H7 (cell line): ENCODE results near the gene NUP214. TPM values are rescaled to one million over a fixed set of nuclear protein-coding genes. Genes with fewer than 3 reads are reported as not detected.

Experiments
- DNase-seq: peaks from one replicate; pipeline ENCODE4 v3.0.0; 2012
- H3K27me3 ChIP-seq: 2 replicates; pipeline ENCODE4 v1.6.0; 2011; ENCODE audit warnings: mild to moderate bottlenecking, low read length; ENCODE audit not compliant: control insufficient read depth, insufficient read depth
- H3K36me3 ChIP-seq: replicated peaks from 2 replicates; pipeline ENCODE4 v1.5.1; 2011; ENCODE audit warnings: low read length; ENCODE audit not compliant: control insufficient read depth, insufficient read depth
- H3K4me3 ChIP-seq: 2 replicates; pipeline ENCODE4 v1.5.1; 2011; ENCODE audit warnings: low read depth, mild to moderate bottlenecking, control low read depth, low read length, moderate library complexity; ENCODE audit not compliant: insufficient read depth
- total RNA-seq: library from RNA; depleted of rRNA; stranded (reverse); fragments of >200 nt; shearing (Covaris generic); gene quantifications from 2 replicates; pipeline ENCODE4 v1.2.3, GENCODE V29; 2014

The NUP214 gene
- total RNA-seq, 1 experiment from 2014 or later = 26.5 TPM

DNA sequence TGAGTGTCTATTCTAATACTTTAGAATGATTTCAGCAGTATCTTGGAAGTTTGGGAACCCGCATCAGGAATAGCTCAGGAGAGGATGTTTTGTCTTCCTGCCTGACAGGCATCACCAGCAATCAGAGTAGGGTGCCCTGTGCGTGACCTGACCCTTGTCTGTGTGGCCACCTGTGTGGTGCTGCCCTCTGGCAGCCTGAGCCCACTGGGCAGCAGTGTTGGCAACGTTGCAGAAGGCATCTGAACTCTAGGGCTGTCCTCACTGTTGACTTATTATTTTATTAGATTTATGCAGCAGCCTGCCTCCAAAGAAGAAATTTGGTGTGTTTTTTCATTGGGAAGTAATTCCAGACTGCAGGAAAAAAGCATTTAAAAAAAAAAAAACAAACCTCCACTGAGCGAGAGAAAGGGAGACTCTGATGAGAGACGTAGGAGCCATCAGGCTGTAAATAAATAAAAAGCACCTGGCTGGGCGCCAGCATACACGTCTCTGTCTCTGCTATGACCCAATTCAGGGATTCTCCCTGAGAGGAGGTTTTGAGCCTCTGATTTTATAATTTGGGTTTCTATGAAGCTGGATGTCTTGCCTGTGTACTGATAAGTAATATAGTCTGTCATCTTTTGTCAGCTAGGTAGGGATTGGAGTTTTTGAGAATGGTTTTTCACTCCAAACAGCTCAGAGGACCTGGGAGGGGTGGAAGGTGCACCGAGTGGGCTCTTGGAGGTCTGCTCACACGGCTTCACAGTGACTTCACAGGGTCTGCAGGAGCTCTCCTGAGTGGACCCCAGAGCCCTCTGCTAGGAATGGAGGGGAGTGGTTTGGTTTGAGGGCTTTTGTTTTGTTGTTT lies 101.9 kb downstream of the NUP214 start:
- no peak overlapping the region for H3K4me3 ChIP-seq
- H3K27me3 ChIP-seq = no peaks in the 10 kb centered on the region
- H3K36me3 ChIP-seq = peaks cover 6% of the 10 kb centered on the region
- peak; percentile 44 for DNase-seq

GRCh38 chr9:131227959-131228460 lies 102.6 kb downstream of the NUP214 start:
- DNase-seq = peak; percentile 54
- Histone ChIP-seq H3K27me3 (no peaks in the 10 kb centered on the region), H3K36me3 (peaks cover 6% of the 10 kb centered on the region), H3K4me3 (no peak overlapping the region)

GRCh38 chr9:131228988-131229387 lies 103.6 kb downstream of the NUP214 start:
- Histone ChIP-seq H3K36me3 (peaks cover 13% of the 10 kb centered on the region), H3K27me3 (no peaks in the 10 kb centered on the region), H3K4me3 (no peak overlapping the region)
- DNase-seq = no peak

- no peaks in the 10 kb centered on the region for H3K27me3 ChIP-seq
- H3K4me3 ChIP-seq = no peak overlapping the region
- DNase-seq = no peak
- peaks cover 13% of the 10 kb centered on the region for H3K36me3 ChIP-seq
Observed at GRCh38 chr9:131233556-131233955, 108.2 kb downstream of the NUP214 start.

DNA sequence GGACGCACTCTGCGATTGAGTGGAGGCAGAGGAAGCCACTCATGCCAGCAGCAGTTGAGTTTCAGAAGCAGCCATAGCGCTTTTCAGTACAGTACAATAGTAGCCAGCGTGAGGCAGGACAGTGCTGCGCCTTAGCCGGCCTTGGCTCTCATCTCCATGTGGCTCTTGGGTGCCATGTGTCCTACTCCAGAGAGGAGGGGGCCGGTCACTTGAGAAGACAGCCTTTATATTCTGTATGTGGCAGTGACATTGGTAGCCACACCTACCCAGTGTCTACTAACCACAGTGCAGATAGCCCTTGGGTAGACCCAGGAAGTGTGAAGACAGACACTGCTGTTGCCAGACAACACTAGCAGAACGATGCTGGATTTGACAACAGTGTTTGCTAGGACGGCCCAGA lies 108.6 kb downstream of the NUP214 start:
- H3K27me3 ChIP-seq = no peaks in the 10 kb centered on the region
- no peak for DNase-seq
- no peak overlapping the region for H3K4me3 ChIP-seq
- H3K36me3 ChIP-seq = peaks cover 13% of the 10 kb centered on the region

- peaks cover 13% of the 10 kb centered on the region for H3K36me3 ChIP-seq
- no peaks in the 10 kb centered on the region for H3K27me3 ChIP-seq
- no peak overlapping the region for H3K4me3 ChIP-seq
- no peak for DNase-seq
Observed at GRCh38 chr9:131234799-131235479, 109.6 kb downstream of the NUP214 start.

DNA sequence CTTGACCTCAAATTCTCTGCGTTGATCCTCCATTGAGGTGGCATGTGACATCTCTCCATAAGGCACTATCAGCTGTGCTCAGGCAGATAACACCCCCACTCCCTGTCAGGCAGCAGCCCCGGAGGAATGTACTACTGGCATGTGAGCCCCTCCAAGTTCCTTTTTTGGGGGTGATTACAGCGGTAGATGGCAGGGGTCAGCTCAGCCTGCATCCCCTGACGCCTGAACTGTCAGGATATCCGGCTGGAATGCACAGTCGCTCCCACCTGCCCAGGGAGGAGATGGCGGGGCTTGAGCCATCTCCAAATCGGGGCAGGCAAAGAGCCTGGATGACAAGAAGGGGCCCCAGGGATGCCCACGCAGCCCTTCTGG lies 110.1 kb downstream of the NUP214 start:
- Histone ChIP-seq H3K36me3 (peaks cover 9% of the 10 kb centered on the region), H3K27me3 (no peaks in the 10 kb centered on the region), H3K4me3 (no peak overlapping the region)
- DNase-seq = no peak

DNA sequence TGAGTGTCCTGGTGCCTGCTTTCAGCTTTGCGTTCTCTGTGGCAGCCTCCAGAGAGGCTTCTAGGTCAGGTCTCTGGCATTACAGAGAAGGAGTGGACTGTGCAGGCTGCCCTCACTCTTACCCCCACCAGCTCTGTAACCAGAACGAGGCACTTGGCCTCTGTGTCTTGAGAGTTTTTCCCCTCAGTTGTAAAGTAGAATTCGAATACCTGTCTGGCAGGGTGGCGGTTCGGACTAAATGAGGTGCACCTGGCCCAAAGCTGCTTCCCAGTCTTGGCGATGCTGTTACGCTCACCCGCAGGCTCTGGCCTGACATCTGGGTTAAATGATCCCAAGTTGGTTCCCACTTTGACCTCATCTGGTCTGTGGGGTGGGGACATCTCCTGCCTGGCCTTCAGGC lies 110.8 kb downstream of the NUP214 start:
- Histone ChIP-seq H3K36me3 (peaks cover 9% of the 10 kb centered on the region), H3K4me3 (no peak overlapping the region), H3K27me3 (no peaks in the 10 kb centered on the region)
- no peak for DNase-seq

DNA sequence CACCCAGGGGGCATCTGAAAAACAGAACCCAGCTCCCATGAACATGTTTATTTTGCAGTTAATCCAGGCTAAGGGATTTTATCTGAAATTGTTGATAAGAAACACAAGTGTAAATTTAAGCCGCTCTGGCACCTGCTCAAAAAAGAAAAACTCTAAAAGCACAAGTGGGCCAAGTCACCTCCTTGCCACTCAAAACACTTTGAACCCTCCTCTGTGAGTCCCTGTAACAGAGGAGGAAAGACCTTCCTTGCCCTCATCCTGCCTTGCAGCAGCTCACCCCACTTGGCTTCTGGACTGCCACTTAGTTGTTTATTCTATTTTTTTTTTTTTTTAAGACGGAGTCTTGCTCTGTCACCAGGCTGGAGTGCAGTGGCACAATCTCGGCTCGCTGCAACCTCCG lies 111.4 kb downstream of the NUP214 start:
- H3K4me3 ChIP-seq = no peak overlapping the region
- H3K27me3 ChIP-seq = no peaks in the 10 kb centered on the region
- no peak for DNase-seq
- H3K36me3 ChIP-seq = peaks cover 9% of the 10 kb centered on the region

DNA sequence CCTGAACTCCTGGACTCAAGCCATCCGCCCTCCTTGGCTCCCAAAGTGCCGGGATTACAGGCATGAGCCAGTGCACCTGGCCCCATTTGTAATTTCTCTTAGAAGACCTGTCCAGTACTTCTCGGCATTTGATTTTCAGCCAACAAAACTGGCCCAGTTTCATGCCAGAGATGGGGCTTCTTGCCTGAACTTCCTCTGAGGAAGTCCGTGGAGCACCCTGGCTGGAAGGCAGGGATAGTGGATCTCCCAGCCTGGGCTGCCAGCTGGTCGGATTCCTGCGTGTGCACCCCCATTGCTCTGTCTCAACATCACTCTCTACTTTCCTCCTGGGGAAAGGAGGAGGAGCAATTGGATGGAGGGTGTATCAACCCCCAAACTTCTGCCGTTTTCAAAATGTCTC lies 111.9 kb downstream of the NUP214 start:
- Histone ChIP-seq H3K27me3 (no peaks in the 10 kb centered on the region), H3K36me3 (peaks cover 6% of the 10 kb centered on the region), H3K4me3 (no peak overlapping the region)
- no peak for DNase-seq

GRCh38 chr9:131237931-131238401 lies 112.6 kb downstream of the NUP214 start:
- peak; percentile 84 for DNase-seq
- Histone ChIP-seq H3K27me3 (no peaks in the 10 kb centered on the region), H3K4me3 (no peak overlapping the region), H3K36me3 (peaks cover 6% of the 10 kb centered on the region)

DNA sequence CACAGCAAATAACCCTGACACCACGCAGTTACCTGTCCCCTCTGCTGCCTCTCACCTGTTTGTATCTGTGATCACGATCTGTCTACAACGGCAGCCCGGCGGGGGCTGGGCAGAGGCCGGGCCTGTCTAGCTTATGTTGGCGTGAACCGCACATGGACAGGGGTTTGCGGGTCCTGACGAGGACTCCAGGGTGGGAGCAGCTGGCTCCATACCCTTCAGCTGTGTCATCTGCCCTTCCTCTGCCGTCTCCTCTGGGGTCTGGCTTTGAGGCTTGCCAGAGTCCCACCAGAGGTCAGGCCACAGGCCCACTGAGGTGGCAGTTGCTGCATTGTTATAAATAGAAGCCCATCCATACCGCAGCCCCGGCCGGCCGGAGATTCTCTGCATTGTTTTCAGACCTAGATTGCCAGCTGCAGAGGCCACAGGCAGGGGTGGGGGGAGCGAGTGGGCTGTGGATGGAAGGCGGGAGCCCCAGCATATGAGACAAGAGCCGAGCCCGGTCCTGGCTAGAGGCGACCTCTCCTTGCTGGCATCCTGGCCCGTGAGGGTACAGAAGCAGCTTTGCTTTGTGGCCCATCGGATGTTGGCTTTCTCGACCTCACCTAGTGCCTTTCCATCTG lies 113.1 kb downstream of the NUP214 start:
- peak; percentile 68 for DNase-seq
- peaks cover 5% of the 10 kb centered on the region for H3K36me3 ChIP-seq
- H3K27me3 ChIP-seq = no peaks in the 10 kb centered on the region
- no peak overlapping the region for H3K4me3 ChIP-seq

DNA sequence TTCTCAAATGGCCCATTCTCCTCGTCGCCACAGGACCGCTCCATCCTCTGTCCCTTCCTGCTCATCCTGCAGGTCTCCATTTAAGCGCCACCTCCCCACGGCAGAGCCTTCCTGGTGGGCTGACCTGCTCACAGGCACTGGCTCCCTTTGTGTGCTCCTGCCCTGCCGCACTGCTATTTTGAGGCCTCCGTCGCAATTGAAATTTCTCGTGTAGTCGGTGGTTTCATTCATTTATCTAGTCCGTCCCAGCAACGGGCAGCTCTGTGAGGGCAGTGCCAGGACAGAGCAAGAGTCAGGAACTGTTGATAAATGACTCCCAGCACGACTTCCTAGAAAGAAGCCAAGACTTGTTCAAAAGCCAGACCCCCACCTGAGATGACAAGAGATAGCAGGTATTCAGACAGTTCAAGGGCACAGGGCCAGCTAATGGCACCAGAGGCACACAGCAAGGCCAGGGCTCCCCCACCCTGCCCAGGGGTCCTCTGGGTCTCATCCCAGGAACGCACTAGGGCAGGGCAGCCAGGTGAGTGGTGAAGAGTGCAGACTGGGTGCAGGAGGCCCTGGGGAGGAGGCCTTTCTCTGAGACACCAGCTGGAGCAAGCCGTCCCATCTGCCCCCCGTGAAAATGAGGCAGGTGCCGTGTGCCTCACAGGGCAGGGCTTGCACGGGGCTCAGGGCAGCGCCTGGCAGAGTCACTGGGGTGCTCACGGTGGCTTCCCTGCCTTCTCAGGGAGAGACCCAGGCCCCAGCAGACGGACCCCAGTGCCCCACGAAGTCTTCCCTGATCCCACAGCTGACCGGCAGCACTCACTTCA lies 114.0 kb downstream of the NUP214 start:
- H3K36me3 ChIP-seq = no peaks in the 10 kb centered on the region; the same call in 1 of the 2 replicates
- no peaks in the 10 kb centered on the region for H3K27me3 ChIP-seq
- DNase-seq = no peak
- H3K4me3 ChIP-seq = no peak overlapping the region
